PC-3 (cell line): Measurements from ENCODE around the gene SAG.

ENCODE experiments used
- CTCF ChIP-seq: fragments of 300-600 bp; sonication (generic); conservative IDR thresholded peaks from 2 replicates; pipeline ENCODE4 v1.5.1; 2017; ENCODE audit warnings: antibody characterized with exemption, low read depth, mild to moderate bottlenecking, low read length
- EZH2phosphoT487 ChIP-seq: fragments of 300-600 bp; sonication (generic); IDR thresholded peaks from 2 replicates; pipeline ENCODE4 v1.6.1; 2018; ENCODE audit warnings: mild to moderate bottlenecking, antibody characterized with exemption, low read length, borderline replicate concordance

GRCh38 chr2:233350708-233351107, 43.1 kb downstream of the SAG start:
- TF ChIP-seq CTCF (no peak), EZH2phosphoT487 (no peak)
